Measurements from ENCODE around the gene RIPOR3. TPM values are rescaled to one million over a fixed set of nuclear protein-coding genes. Genes with fewer than 3 reads are reported as not detected.

Gene RIPOR3
- polyA plus RNA-seq, 1 of the 3 experiments (the other 2 are of a cell fraction) = 1.2 TPM

DNA sequence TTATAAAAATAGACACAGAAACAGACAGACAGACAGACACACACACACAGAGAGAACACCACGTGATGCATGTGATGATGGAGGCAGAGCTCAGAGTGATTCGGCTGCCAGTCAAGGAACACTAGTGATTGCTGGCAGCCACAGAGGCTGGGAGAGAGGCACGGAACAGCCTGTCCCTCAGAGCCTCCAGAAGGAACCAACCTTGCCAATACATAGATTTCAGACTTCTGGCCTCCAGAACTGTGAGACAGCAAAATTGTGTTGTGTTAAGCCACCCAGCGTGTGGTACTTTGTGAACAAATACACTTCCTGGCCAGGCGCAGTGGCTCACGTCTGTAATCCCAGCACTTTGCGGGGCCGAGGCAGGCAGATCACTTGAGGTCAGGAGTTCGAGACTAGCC is 30.5 kb upstream of the RIPOR3 start:
- Histone ChIP-seq H3K9ac (no peak overlapping the region), H3F3A (replicated peaks; ENCODE audit: insufficient read depth) (peaks cover 5% of the 10 kb centered on the region), H3K9me2 (no peaks in the 10 kb centered on the region), H3K4me2 (no peak overlapping the region), H3K27me3 (ENCODE audit: insufficient read depth) (no peaks in the 10 kb centered on the region), H3K79me2 (ENCODE audit: insufficient read depth) (no peaks in the 10 kb centered on the region), H3K4me1 (ENCODE audit: control insufficient read depth in 1 of 2, insufficient read depth in 2 of 2, low read depth in 1 of 2, low read length in 1 of 2) (peaks cover 5 to 13% of the 10 kb centered on the region in 2 experiments; a peak in 3 of 4 replicates), H3K36me3 (replicated peaks in 1 of 2; ENCODE audit: control insufficient read depth in 1 of 2, insufficient read depth in 2 of 2, low read length in 1 of 2) (no peaks in the 10 kb centered on the region), H3K4me3 (ENCODE audit: low read depth in 2 of 2, low read length in 1 of 2) (no peak overlapping the region), H2AFZ (ENCODE audit: low read depth) (no peak overlapping the region), H4K20me1 (ENCODE audit: insufficient read depth) (no peaks in the 10 kb centered on the region), H3K9me3 (no peaks in the 10 kb centered on the region), H3K27ac (ENCODE audit: low read depth in 2 of 2, low read length in 1 of 2) (no peak overlapping the region)
- ChIA-PET CTCF (interaction anchor here (1.0 kb wide), 1 partner anchor 59 kb away, joined by 3 read pairs; no protein-coding TSS in a partner anchor), POLR2A (no interaction called here)
- TF ChIP-seq, protein P1, sequence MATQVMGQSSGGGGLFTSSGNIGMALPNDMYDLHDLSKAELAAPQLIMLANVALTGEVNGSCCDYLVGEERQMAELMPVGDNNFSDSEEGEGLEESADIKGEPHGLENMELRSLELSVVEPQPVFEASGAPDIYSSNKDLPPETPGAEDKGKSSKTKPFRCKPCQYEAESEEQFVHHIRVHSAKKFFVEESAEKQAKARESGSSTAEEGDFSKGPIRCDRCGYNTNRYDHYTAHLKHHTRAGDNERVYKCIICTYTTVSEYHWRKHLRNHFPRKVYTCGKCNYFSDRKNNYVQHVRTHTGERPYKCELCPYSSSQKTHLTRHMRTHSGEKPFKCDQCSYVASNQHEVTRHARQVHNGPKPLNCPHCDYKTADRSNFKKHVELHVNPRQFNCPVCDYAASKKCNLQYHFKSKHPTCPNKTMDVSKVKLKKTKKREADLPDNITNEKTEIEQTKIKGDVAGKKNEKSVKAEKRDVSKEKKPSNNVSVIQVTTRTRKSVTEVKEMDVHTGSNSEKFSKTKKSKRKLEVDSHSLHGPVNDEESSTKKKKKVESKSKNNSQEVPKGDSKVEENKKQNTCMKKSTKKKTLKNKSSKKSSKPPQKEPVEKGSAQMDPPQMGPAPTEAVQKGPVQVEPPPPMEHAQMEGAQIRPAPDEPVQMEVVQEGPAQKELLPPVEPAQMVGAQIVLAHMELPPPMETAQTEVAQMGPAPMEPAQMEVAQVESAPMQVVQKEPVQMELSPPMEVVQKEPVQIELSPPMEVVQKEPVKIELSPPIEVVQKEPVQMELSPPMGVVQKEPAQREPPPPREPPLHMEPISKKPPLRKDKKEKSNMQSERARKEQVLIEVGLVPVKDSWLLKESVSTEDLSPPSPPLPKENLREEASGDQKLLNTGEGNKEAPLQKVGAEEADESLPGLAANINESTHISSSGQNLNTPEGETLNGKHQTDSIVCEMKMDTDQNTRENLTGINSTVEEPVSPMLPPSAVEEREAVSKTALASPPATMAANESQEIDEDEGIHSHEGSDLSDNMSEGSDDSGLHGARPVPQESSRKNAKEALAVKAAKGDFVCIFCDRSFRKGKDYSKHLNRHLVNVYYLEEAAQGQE (IDR thresholded peaks at IDR 0.05; ENCODE audit: low read depth, low read length) = no peak
- no peak for TF ChIP-seq FOXM1 (IDR thresholded peaks at IDR 0.05; ENCODE audit: low read depth)
- TF ChIP-seq GATA2 (CRISPR knock-in tag; IDR thresholded peaks at IDR 0.05) = no peak
- TF ChIP-seq, protein P2, sequence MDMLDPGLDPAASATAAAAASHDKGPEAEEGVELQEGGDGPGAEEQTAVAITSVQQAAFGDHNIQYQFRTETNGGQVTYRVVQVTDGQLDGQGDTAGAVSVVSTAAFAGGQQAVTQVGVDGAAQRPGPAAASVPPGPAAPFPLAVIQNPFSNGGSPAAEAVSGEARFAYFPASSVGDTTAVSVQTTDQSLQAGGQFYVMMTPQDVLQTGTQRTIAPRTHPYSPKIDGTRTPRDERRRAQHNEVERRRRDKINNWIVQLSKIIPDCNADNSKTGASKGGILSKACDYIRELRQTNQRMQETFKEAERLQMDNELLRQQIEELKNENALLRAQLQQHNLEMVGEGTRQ (IDR thresholded peaks at IDR 0.05; ENCODE audit: borderline replicate concordance, low read depth, low read length) = no peak
- no peak for TF ChIP-seq TCF12 (IDR thresholded peaks at IDR 0.05)
- no peak for TF ChIP-seq CHD2 (IDR thresholded peaks at IDR 0.05; ENCODE audit: low read length, partially characterized antibody)
- no peak for TF ChIP-seq RXRA (IDR thresholded peaks at IDR 0.05; ENCODE audit: borderline replicate concordance, low read depth)
- TF ChIP-seq TAF1 (IDR thresholded peaks at IDR 0.05; ENCODE audit: borderline replicate concordance, low read depth, low read length) = no peak
- TF ChIP-seq CTCF (IDR thresholded peaks at IDR 0.05) = no peak
- TF ChIP-seq NFIC (IDR thresholded peaks at IDR 0.05; ENCODE audit: borderline replicate concordance) = no peak
- TF ChIP-seq FOXJ3 (CRISPR knock-in tag; IDR thresholded peaks at IDR 0.05) = no peak
- TF ChIP-seq GABPA (IDR thresholded peaks at IDR 0.05; ENCODE audit: low read depth) = no peak
- no peak for TF ChIP-seq ZBTB33 (IDR thresholded peaks at IDR 0.05; ENCODE audit: borderline replicate concordance, low read depth)
- TF ChIP-seq EZH2phosphoT487 (IDR thresholded peaks at IDR 0.05; ENCODE audit: borderline replicate concordance, low read depth) = no peak
- TF ChIP-seq RFX5 (IDR thresholded peaks at IDR 0.05; ENCODE audit: low read length) = no peak
- no peak for TF ChIP-seq SIN3A (IDR thresholded peaks at IDR 0.05; ENCODE audit: borderline replicate concordance, low read depth, low read length)
- 93% methylated on average over 8 of the region's 9 CpGs for WGBS (ENCODE audit: low lambda C conversion rate)
- DNase-seq = no peak

Measured in SK-N-SH (cell line).